Panc1 (cell line): Measurements from ENCODE around the gene PDXDC1. TPM values are rescaled to one million over a fixed set of nuclear protein-coding genes. Genes with fewer than 3 reads are reported as not detected.
A peak's percentile ranks its signal among the peaks of the same experiment; 100 is the strongest.
"Not testable (repeated sequence)": the region's sequence is repeated elsewhere in the genome, so short reads cannot be mapped to it uniquely, and the experiment has no call there.

Source experiments
- ATAC-seq: fragments of 200-7000 bp; cut with Tn5 transposase; 2 replicates; pipeline ENCODE4 v1.9.1; 2020; ENCODE audit warnings: mild to moderate bottlenecking, moderate library complexity
- BruUV-seq: library from RNA; stranded (reverse); fragments of 400-500 nt; replicated peaks from 2 replicates; lab custom pipeline; 2021; lab: Mats Ljungman, UMichigan
- CTCF ChIA-PET: fragments of 300-600 bp; sonication (Branson Sonifier 250); formaldehyde crosslinking; loops from one replicate; lab custom pipeline; 2022; ENCODE audit warnings: antibody characterized with exemption; lab: Charles Lee
- POLR2A ChIA-PET: fragments of 300-600 bp; sonication (Branson Sonifier 250); formaldehyde crosslinking; loops from one replicate; lab custom pipeline; 2022; ENCODE audit warnings: antibody characterized with exemption; lab: Charles Lee
- DNase-seq: peaks from one replicate; pipeline ENCODE4 v3.0.0-alpha.2; 2010; ENCODE audit warnings: low read depth, low spot score
- H3K27ac ChIP-seq: 2 replicates; pipeline ENCODE4 v1.5.1; 2011; ENCODE audit warnings: mild to moderate bottlenecking, low read length, inconsistent platforms
- H3K27me3 ChIP-seq: fragments of 200-500 bp; sonication (Bioruptor generic); 2 replicates; pipeline ENCODE4 v1.6.0; 2014; ENCODE audit warnings: low read length, inconsistent platforms; ENCODE audit not compliant: control insufficient read depth, insufficient read depth
- H3K36me3 ChIP-seq: fragments of 200-500 bp; sonication (Bioruptor generic); 2 replicates; pipeline ENCODE4 v1.5.1; 2014; ENCODE audit warnings: inconsistent platforms, mild to moderate bottlenecking, low read length, moderate library complexity; ENCODE audit not compliant: control insufficient read depth, insufficient read depth
- H3K4me1 ChIP-seq: 2 replicates; pipeline ENCODE4 v1.5.1; 2011; ENCODE audit warnings: inconsistent platforms, mild to moderate bottlenecking, low read length, moderate library complexity; ENCODE audit not compliant: control insufficient read depth, insufficient read depth
- H3K4me3 ChIP-seq, 2 experiments: 2 replicates each; pipeline ENCODE4 v1.5.1; 2011 to 2012; ENCODE audit warnings: low read depth in 2 of 2, low read length in 2 of 2, mild to moderate bottlenecking in 2 of 2, inconsistent platforms in 1 of 2, moderate library complexity in 1 of 2
- H3K9me3 ChIP-seq: fragments of 200-500 bp; sonication (Bioruptor generic); 2 replicates; pipeline ENCODE4 v1.5.1; 2014; ENCODE audit warnings: low read depth, mild to moderate bottlenecking, inconsistent platforms, low read length, moderate library complexity; ENCODE audit not compliant: control insufficient read depth, insufficient read depth
- CTCF ChIP-seq: fragments of 450-650 bp; IDR thresholded peaks from 2 replicates; pipeline ENCODE4 v1.5.1; 2017; ENCODE audit warnings: mild to moderate bottlenecking
- in situ Hi-C: cut with HindIII; loops from 2 replicates; pipeline ENCODE4 v1.10.0; 2016; ENCODE audit warnings: low sequenced_read_pairs, low pct_unique_long_range_greater_than_20kb
- intact Hi-C: fragments of 100-400 bp; cut with micrococcal nuclease; formaldehyde crosslinking; loops from one replicate; pipeline ENCODE4 v1.10.0; 2022; ENCODE audit not compliant: unreplicated experiment
- total RNA-seq: library from RNA; stranded (reverse); gene quantifications from one replicate; pipeline ENCODE4 v1.2.1, GENCODE V29; 2021; ENCODE audit not compliant: unreplicated experiment

Gene PDXDC1
- total RNA-seq, 1 experiment from 2014 or later: 103 TPM

- H3K27me3 ChIP-seq, POLR2A ChIA-PET, H3K4me1 ChIP-seq, CTCF ChIA-PET, H3K4me3 ChIP-seq, H3K9me3 ChIP-seq, DNase-seq, H3K36me3 ChIP-seq, BruUV-seq, intact Hi-C loops, in situ Hi-C loops, H3K27ac ChIP-seq: not testable (repeated sequence)
- peak; percentile 39; the same call in 1 of the 2 replicates for ATAC-seq
Measured at GRCh38 chr16:15016354-15016753, 41.5 kb downstream of the PDXDC1 start.

- H3K27ac ChIP-seq, H3K36me3 ChIP-seq, H3K9me3 ChIP-seq, in situ Hi-C loops, H3K4me1 ChIP-seq, CTCF ChIA-PET, H3K27me3 ChIP-seq, POLR2A ChIA-PET, intact Hi-C loops, DNase-seq, H3K4me3 ChIP-seq: not testable (repeated sequence)
- peak; percentile 68 for ATAC-seq
- TSS peak; percentile 25 for BruUV-seq
Measured at GRCh38 chr16:15016951-15017580, 42.2 kb downstream of the PDXDC1 start.

DNA sequence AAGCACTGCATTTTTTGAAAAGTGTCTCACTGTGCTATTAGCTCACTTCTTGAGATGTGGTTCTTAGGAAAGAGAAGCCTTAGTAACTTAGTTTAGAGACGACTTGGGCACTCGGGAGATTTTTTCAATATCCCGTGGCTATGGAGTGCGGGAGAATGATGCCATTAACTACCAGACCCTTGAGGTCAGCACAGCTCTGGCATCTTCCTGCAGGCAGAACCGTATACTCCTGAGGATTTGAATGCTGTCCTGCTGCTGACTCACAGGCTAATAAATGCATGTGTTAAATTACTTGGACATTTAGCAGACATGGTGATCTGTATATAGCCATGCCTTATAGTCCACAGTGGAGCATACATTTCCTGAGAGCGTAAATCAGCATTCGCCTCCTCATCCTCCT, 46.6 kb downstream of the PDXDC1 start:
- ATAC-seq, BruUV-seq, in situ Hi-C loops, intact Hi-C loops, H3K4me1 ChIP-seq, H3K27ac ChIP-seq, H3K9me3 ChIP-seq, CTCF ChIA-PET, H3K36me3 ChIP-seq, H3K27me3 ChIP-seq, POLR2A ChIA-PET, H3K4me3 ChIP-seq, DNase-seq: not testable (repeated sequence)

DNA sequence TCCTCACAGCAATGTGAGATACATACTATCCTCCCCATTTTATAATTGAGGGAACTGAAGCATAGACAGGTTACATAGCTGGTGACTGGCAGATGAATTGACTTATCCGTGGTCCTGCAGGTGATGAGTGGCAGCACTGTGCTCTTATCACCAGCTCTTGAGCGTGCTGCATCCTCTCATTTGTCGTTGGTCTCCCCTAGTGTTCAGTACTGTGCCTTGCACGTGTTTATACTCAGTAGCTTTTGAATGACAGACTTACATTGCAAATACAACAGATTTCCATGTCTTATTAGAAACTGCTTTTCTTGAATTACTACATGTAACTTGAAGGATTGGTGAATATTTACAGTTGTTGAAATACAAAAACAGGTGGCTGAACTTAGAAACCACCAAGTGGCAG, 47.4 kb downstream of the PDXDC1 start:
- intact Hi-C loops, CTCF ChIA-PET, BruUV-seq: not testable (repeated sequence)

GRCh38 chr16:15023381-15024077, 48.7 kb downstream of the PDXDC1 start:
- in situ Hi-C loops, H3K36me3 ChIP-seq, BruUV-seq, H3K27ac ChIP-seq, H3K27me3 ChIP-seq, DNase-seq, H3K9me3 ChIP-seq, H3K4me3 ChIP-seq, ATAC-seq, intact Hi-C loops, H3K4me1 ChIP-seq, CTCF ChIA-PET: not testable (repeated sequence)
- POLR2A ChIA-PET: interaction anchor here (0.7 kb wide), 1 partner anchor 9 kb away, joined by 10 read pairs; no protein-coding TSS in a partner anchor

More for the DNA sequence above, 47.4 kb downstream of the PDXDC1 start:
- in situ Hi-C loops, H3K27ac ChIP-seq, H3K27me3 ChIP-seq, H3K4me3 ChIP-seq, H3K36me3 ChIP-seq, H3K9me3 ChIP-seq, POLR2A ChIA-PET, H3K4me1 ChIP-seq: not testable (repeated sequence)
- ATAC-seq (peak; percentile 76), DNase-seq (peak; percentile 20)
- TF ChIP-seq CTCF: peak; percentile 61

- intact Hi-C loops, H3K9me3 ChIP-seq, H3K4me1 ChIP-seq, H3K27ac ChIP-seq, BruUV-seq, ATAC-seq, H3K4me3 ChIP-seq, H3K27me3 ChIP-seq, H3K36me3 ChIP-seq, in situ Hi-C loops, CTCF ChIA-PET, POLR2A ChIA-PET, DNase-seq: not testable (repeated sequence)
Measured at GRCh38 chr16:15024858-15025199, 50.0 kb downstream of the PDXDC1 start.
